ENCODE measurements around the gene RASSF5.

- TF ChIP-seq ETV6 (CRISPR knock-in tag; IDR thresholded peaks at IDR 0.05): no peak
- TF ChIP-seq CTCF (IDR thresholded peaks at IDR 0.05): no peak
- TF ChIP-seq ZNF121 (CRISPR knock-in tag; IDR thresholded peaks at IDR 0.05): no peak
Measured at GRCh38 chr1:206477110-206477509, 30.2 kb upstream of the RASSF5 start.

Measured in WTC11 (cell line).